ENCODE measurements around the gene GULP1.

GULP1 gene

DNA sequence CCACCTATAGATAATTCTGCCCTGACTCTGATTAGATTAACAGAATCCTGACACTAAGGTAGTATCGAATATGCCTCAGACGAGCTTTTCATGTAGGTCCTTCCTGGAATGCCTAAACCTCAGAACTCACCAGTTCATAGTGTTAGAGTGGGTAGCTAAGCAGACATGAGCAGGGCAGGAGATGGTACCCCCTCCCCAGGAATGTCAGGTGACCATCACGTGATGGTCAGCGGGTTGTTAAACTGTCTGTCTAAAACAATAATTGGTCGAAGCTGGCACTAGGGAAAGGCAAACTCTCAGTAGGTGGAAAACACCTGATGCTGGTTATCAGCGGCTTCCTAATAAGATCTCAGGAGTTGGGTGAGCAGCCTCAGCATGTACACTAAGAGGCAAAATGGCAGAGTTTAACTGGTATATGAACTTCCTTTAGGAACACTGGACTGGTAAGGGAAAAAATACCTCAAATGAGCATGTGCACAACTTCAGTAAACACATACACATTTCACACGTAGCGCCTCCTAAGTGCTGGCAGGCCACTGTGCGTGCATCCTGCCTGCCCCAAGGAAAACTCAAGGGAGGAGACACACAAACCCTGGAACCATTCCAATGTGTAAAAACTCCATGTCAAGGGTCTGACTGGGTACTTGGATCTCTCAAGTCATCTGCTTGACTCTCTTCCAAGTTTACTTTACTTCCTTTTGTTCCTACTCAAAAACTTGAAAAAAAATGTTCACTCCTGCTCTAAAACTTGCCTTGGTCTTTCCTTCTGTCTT, 339.5 kb downstream of the GULP1 start:
- no peaks in the 10 kb centered on the region for H3K36me3 Mint-ChIP-seq (ENCODE audit: low read depth)
- H3K27me3 Mint-ChIP-seq (ENCODE audit: low read depth): no peaks in the 10 kb centered on the region
- TF ChIP-seq, protein P1, sequence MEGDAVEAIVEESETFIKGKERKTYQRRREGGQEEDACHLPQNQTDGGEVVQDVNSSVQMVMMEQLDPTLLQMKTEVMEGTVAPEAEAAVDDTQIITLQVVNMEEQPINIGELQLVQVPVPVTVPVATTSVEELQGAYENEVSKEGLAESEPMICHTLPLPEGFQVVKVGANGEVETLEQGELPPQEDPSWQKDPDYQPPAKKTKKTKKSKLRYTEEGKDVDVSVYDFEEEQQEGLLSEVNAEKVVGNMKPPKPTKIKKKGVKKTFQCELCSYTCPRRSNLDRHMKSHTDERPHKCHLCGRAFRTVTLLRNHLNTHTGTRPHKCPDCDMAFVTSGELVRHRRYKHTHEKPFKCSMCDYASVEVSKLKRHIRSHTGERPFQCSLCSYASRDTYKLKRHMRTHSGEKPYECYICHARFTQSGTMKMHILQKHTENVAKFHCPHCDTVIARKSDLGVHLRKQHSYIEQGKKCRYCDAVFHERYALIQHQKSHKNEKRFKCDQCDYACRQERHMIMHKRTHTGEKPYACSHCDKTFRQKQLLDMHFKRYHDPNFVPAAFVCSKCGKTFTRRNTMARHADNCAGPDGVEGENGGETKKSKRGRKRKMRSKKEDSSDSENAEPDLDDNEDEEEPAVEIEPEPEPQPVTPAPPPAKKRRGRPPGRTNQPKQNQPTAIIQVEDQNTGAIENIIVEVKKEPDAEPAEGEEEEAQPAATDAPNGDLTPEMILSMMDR (IDR thresholded peaks at IDR 0.05; ENCODE audit: unreplicated experiment in 3 of 3): no peak
- no peaks in the 10 kb centered on the region for H3K9me3 Mint-ChIP-seq
- no peak overlapping the region for H3K4me3 Mint-ChIP-seq
- H3K4me1 Mint-ChIP-seq: peaks cover 36% of the 10 kb centered on the region
- peak overlapping the region; percentile 98 to 99 (median 98) for H3K27ac Mint-ChIP-seq

DNA sequence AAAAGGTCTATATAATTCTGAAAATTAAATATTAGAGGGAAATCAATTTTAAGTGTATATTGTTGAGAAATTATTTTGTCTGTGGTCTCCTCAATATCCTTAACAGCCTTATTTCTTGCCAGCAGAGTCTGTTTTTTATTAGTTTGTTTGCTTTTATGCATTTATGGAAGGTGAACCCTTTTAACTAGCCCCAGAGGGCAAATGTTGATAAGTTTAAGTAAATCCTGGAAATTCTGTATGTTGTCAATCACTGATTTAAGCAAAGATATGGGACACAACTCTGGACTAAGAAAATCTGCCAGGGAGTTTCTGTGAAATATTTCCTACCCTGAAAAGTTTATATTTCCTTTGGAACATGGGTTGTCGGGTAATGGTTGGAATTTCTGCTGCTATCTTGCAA, 343.0 kb downstream of the GULP1 start:
- Mint-ChIP-seq H3K36me3 (ENCODE audit: low read depth) (no peaks in the 10 kb centered on the region), H3K9me3 (no peaks in the 10 kb centered on the region), H3K27ac (no peak overlapping the region), H3K4me3 (no peak overlapping the region), H3K4me1 (peaks cover 16% of the 10 kb centered on the region), H3K27me3 (ENCODE audit: low read depth) (no peaks in the 10 kb centered on the region)
- TF ChIP-seq, protein P1 (IDR thresholded peaks at IDR 0.05; ENCODE audit: unreplicated experiment in 3 of 3): no peak

All from nephron (organoid).